8988T (cell line): Measurements from ENCODE around the gene COX6A1.
"Not testable (repeated sequence)": the region's sequence is repeated elsewhere in the genome, so short reads cannot be mapped to it uniquely, and the experiment has no call there.

Source experiments
- DNase-seq: peaks from one replicate; pipeline ENCODE4 v3.0.0; 2011

Gene COX6A1

DNA sequence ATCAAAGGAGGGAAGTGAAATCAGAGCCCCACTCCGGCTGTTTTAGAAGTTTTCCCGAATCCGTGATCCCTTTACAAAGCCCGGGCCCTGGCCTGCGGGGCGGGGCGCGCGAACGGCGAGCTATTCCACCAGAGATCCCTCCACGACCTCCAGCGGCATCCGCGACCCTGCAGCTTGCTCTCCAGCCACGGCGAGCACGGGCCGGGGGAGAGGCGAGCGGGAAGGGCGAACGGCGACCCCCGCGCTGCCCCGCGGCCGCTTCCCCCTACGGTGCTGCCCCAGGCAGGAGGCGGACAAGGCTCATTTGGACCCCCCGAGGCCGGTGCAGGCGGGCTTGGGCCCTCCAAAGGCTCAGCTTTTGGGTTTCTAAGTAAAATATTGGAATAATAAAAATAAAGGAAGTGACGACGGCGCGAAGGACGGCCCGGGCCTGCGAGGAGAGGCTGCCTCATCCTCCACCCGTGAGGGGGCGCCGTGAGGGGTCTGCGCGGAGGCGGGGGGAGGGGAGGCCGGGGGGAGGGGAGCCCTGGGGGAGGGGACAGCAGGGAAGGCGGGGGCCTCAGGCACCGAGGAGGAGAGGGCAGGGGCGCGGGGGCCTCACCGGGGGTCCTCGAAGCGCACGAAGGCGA is 31.0 kb downstream of the COX6A1 start:
- peak; percentile 33 for DNase-seq

DNA sequence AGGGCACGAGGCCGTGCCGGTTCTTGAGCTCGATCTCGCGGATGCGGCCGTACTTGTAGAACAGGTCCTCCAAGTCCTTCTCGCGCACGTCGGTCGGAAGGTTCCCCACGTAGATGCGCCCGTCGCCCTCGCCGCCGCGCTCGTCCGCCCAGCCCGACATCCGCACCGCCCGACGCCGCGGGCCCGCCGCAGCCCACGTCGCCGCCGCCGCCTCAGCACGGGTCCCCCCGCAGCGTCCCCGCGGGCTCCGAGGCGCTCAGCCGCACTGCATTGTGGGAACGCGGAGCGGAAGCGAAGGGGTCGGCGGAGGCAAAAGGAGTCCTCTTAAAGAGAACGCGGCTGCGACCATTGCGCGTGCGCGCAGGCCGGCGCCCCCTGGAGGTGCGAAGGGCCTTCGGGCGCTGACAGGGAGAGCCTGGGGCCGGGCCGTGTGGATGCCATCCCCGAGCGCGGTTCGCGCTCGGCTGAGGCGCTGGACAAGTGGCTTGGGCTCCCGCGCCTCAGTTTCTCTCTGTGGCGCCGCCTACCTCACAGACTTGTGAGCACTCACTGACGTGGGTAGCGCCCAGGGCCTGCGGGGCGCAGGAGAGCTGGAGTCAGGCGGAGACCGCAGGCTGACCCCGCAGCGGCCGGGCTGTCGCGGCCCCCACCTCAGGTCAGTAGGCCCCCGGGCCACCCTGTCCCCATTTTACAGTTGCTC is 31.7 kb downstream of the COX6A1 start, which contains the start of gene SRSF9:
TSS of gene SRSF9 (minus strand) at position 299 of the 700 bp plus-strand sequence. CDS start at position 160, 139 bp downstream.
- DNase-seq: peak; percentile 98

DNA sequence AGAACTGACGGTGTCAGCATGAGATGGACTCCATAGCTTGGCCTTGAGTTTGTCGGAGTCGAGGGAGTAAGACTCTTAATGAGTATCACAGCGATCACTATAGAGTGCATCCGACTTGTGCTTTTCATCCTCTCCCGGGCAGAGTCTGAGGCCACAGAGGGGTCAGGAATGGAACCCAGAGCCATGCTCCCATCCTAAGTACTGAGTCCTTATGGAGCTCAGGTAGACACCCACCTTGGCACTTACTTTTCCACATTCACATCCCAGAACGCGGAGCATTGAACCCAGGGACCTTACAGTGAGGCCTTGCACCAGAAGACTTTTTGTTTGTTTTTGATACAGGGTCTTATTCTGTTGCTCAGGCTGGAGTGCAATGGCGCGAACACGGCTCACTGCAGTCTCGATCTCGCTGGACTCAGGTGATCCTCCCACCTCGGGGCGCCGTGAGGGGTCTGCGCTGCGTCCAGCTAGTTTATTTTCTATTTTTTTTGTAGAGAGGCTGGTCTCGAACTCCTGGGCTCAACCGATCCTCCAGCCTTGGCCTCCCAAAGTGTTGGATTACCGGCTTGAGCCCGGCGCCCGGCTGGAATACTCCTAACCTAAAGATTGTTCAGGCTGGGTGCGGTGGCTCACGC is 32.4 kb downstream of the COX6A1 start:
- DNase-seq: peak; percentile 32

DNA sequence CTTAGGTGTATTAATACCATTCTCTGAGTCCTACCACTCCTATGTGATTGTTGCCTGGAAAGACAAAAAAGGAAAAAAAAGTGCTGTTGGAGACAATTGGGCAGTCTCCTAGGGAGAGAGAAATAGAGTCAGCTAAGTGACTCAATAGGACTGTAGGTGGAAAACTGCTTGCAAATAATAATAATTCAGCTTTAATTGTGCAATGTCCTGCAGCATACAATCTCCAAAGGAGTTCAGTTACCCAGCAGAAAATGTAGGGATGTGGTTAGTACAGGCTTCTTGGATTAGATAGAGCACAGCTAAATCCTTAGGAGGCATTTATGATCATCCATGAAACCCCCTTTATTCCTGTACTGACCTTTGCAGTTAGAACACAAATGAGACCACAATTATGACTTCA is 34.6 kb downstream of the COX6A1 start:
- DNase-seq: no peak

DNA sequence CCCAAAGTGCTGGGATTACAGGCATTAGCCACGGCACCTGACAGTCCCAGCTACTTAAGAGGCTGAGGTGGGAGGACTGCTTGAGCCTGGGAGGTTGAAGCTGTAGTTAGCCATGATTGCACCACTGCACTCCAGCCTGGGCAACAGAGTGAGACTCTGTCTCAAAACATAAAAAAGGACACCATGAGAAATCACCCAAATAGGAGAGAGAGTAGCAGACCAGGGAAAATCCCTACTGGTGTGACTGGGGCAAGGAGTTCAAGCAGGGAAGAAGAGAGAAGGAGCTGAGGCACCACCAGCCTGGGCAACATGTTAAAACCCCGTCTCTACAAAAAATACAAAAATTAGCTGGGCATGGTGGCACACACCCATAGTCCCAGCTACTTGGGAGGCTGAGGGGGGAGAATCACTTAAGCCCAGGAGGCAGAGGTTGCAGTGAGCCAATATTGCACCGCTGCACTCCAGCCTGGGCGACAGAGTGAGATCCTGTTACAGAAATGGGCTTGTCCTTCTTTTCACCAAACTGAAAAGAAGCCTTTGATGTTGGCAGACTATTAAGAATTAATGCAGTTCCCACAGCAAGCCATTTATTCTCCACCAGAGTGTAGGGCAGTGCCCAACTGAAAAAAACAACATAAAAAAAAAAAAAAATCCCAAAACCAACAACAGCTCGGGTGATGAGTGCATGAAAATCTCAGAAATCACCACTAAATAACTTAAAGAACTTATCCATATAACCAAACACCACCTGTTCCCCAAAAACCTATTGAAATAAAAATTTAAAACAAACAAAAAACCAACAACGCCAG is 36.1 kb downstream of the COX6A1 start:
- DNase-seq: no peak

DNA sequence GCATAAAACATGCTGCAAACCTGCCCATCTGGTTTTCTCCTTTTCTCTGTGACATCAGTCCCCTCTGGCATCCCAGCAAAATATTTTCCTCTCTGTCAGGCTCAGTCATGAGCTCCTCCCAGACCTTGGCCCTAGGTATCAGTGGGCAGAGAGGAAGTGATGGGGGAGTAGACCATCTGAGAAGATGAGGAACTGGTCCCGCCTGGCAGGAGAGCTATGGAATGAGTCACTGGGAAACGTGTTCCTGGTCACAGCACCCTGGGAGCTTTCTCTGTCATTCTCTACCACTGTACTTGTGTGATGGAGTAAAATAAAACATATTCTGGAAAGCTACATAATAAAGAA is 36.7 kb downstream of the COX6A1 start:
- DNase-seq: peak; percentile 78

DNA sequence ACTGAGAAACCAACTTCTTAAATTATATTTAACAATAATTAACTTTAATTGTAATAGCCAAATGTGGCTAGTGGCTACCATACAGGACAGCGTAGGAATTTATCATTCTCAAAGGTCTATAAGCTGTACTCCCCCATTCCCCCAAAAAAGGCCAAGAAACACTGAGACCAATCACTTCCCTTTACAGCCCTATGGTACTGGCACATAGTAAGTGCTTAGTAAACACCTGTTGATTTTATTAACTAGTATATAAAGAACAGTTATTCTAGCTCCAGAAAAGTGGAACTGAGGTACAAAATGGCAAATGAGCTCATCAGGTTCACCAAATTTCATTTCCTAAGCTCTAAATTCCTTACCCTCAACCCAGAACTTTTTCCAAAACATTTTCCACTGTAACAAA is 37.7 kb downstream of the COX6A1 start:
- no peak for DNase-seq

DNA sequence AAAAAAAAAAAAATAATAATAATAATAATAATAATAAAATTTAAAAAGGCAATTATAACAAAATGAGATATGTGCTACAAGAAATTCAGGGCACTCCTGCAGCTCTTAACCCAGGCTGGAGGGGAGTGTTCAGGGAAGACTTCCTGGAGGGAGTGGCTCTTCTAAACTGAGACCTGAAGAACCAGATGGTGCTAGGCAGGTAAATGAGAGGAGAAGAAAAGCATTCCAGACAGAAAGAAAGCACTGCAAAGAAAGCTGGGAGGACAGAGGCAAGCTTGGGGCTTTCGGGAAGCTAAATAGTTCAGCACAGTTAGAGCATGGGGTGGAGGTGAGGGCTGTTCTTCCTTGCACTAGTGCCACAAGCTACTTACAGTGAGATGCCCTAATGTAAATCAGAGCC is 41.5 kb downstream of the COX6A1 start:
- DNase-seq: no peak

DNA sequence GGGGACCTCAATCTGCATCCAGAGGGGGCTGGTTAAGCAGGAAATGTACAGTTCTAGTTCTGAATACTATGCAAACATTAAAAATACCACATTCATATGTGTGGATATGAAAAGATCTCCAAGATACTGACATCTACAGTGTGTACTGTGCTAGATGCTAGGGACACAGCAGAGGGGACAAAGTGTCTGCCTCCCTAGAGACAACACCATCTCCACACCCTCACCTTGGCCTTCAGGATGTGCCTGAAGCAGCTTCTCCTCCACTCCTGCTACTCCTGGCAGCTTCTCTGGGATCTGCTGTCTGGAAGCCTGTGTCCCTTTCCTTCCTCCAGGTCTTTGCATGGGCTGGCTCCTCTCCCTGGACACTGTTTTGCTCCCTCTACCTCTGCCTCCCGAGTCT is 42.3 kb downstream of the COX6A1 start:
- DNase-seq: no peak

DNA sequence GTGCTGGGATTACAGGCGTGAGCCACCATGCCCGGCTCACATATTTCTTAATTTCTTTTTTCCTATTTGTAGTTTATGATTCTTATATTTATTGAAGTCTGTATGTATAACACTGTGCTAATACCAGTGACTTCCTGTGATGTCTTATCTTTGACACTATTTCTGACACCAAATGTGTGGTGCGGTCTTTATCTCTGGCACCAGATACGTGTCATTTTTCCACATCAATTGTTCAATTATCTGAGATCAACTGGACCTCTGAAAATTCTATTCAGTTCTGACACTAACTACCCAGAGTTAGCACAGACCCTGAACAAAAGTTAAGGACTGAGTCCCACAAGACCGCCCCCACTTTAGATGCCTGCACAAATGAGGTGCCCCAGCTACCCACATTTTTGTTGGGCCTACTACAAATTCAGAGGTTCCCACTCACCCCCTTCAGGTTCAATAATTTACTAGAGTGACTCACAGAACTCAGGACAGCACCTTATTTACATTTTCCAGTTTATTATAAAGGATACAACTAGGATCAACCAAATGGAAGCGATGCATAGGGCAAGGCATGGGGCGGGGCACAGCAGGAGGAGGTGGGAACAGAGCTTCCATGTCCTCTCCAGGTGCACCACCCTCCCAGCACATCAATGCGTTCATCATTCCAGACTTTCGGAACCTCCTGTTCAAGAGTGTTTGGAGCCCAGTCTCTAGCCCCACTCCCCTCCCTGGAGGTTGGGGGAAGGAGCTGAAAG is 43.3 kb downstream of the COX6A1 start:
- DNase-seq: no peak

DNA sequence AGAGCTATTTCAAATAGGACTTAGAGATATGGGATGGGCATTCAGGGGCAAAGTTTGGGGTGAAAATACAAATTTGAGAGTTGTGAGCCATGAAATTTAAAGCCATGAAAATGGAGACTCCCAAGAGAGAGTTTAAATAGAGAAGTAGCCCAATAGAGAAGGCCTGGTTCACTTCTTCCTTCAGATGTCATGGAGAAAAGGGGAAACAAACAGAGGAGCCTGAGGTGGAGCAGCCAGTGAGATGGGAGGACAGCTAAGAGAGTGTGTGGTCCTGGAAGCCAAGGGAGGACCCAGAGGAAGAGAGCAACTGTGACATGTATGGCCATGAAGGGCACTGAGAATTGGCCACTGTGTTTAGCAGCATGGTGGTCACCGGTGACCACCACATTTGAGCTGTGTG is 45.7 kb downstream of the COX6A1 start:
- DNase-seq: no peak

DNA sequence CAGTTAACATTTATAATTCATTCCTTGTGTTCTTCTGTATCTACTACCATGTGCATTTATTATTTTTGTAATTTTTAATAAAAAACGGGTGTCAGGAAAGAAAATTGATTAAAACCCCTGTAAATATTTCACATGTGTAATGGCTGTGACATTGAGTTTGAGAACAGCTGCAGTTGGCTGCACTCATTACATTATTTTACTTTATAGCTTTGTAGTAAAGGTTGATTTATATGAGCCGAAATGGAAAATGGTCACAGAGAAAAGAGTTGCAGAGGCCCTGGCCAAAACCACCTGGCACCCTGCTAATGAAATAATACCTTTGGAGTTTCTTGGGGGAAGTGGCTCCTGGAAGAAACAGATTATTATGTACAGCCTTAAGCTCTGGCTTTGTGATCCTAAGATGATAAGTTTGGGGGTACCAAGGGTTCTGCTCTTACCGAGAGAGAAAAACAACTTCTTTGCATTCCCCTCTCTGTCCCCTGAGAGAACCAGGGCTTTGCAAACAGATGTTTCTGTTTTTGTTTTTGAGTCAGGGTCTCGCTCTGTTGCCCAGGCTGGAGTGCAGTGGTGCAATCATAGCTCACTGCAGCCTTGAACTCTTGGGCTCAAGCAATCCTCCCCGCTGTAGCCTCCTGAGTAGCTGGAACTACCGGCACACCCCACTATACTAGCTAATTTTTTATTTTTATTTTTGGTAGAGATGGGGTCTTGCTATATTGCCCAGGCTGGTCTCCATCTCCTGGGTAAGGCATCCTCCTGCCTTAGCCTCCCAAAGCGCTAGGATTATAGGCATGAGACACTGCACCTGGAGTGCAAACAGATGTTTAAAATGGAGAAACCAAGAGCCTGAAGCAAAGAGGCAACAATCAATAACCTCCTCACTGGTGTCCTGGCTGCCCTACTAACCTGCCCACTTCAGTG is 48.3 kb downstream of the COX6A1 start:
- DNase-seq: no peak

DNA sequence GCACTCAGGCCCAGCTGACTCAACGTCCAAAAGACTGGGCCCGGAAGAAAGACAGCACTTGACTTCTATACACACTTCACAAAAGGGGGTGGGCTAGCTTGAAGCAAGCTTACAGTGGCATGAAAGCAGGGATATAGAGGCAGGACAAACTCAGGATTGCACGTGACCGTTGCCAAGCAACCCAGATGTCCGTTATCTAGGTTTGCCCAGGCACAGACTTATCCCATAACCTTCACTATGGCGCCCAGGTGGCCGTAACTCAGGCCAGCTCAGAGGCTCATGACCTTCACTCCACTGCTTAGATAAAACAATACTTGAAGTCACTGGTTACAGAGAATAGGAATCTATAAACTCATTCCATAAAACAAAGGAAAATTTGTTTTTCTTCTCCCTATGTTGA is 49.6 kb downstream of the COX6A1 start:
- not testable (repeated sequence) for DNase-seq

DNA sequence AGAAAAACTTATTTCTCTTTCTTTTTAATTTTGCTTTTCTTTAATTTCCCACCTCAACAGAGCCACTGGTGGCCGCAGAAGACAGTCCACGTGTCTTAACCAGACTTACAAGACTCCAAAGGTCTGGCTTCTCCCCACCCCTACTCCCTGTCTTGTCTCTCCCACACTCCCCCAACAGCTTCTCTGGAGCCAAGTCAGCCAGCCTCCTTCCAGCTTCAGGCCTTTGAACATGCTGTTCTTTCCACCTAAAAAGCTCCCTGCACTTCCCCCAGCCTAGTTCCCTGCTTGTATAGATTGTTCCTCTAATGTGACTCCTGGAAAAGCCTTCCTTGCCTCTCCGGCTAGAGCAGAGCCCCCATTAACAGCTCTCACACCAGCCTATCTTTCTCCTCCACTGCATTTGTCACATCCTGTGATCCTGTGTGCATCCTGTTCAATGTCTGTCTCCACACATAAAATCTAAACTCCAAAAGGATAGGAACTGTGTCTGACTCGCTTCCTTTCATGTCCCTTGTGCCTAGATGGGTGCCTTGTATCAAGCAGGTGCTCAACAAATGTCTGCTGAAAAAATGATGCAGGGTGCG is 50.2 kb downstream of the COX6A1 start:
- DNase-seq: no peak

DNA sequence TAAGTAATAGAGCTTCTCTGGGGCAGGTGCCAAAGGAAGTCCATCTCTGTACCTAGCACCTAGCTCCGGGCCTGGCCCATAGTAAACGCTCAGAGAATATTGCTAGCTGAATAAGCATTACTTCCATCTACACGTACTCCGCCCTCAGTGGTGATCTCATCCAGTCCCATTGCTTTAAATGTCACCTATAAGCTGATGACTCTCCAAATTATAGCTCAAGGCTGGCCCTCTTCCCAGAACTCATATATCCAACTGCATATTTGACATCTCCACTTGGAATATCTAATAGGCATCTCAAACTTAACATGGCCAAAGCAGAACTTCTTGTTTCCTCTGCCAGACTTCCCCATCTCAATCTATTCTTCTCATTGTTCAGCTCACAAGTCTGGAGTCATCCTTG is 51.1 kb downstream of the COX6A1 start:
- no peak for DNase-seq

DNA sequence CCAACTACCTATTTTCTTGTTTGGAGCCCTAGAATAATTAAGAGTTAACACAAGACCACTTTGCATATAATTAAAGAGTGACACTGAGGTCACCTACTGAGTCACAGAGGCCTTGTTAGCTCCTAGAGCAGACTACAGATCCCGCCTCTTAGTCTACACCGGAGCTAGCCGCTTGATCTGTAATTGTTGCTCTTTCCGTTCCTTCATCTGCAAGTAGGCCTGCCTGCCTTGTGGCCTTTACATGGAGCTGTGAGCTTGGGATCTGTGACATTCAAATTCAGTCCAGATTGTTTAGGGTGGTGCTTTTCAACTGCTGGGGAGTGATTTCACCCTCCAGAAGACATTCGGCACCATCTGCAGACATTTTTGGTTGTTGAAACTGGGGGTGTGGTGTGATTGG is 52.4 kb downstream of the COX6A1 start:
- DNase-seq: no peak
